Measurements from ENCODE around the gene ELFN1.

The ELFN1 gene

GRCh38 chr7:1654738-1655475 lies 15.2 kb upstream of the ELFN1 start:
- H4K20me1 ChIP-seq (ENCODE audit: low read depth, low read length): no peaks in the 10 kb centered on the region
- H3F3A ChIP-seq (ENCODE audit: insufficient read depth): no peaks in the 10 kb centered on the region
- H3K4me3 ChIP-seq (ENCODE audit: insufficient read depth, low read length, poor library complexity, severe bottlenecking): no peak overlapping the region
- no peaks in the 10 kb centered on the region for H3K9me3 ChIP-seq (ENCODE audit: insufficient read depth, low read length)
- H3K27me3 ChIP-seq (ENCODE audit: low read length): no peaks in the 10 kb centered on the region
- TF ChIP-seq EZH2phosphoT487 (conservative IDR thresholded peaks at IDR 0.05; ENCODE audit: low read length) (no peak), CTCF (IDR thresholded peaks at IDR 0.05; ENCODE audit: insufficient read depth, low read length, poor library complexity, severe bottlenecking) (no peak)
- no peaks in the 10 kb centered on the region for H3K36me3 ChIP-seq (ENCODE audit: low read length)
- H3K79me2 ChIP-seq (ENCODE audit: insufficient read depth, low read length): no peaks in the 10 kb centered on the region
- no peak overlapping the region for H3K27ac ChIP-seq (ENCODE audit: low read depth, low read length)
- no peak overlapping the region for H2AFZ ChIP-seq (ENCODE audit: low read depth, low read length, severe bottlenecking)
- H3K9me2 ChIP-seq (replicated peaks; ENCODE audit: insufficient read depth, low read length): no peaks in the 10 kb centered on the region
- no peak overlapping the region for H3K4me2 ChIP-seq (ENCODE audit: low read depth, low read length, poor library complexity, severe bottlenecking)
- H3K9ac ChIP-seq (ENCODE audit: low read length): no peak overlapping the region

- H3K9me3 ChIP-seq (ENCODE audit: insufficient read depth, low read length): no peaks in the 10 kb centered on the region
- H3K4me2 ChIP-seq (ENCODE audit: low read depth, low read length, poor library complexity, severe bottlenecking): no peak overlapping the region
- H4K20me1 ChIP-seq (ENCODE audit: low read depth, low read length): no peaks in the 10 kb centered on the region
- no peaks in the 10 kb centered on the region for H3K9me2 ChIP-seq (replicated peaks; ENCODE audit: insufficient read depth, low read length)
- H3F3A ChIP-seq (ENCODE audit: insufficient read depth): no peaks in the 10 kb centered on the region
- H3K4me3 ChIP-seq (ENCODE audit: insufficient read depth, low read length, poor library complexity, severe bottlenecking): no peak overlapping the region
- no peaks in the 10 kb centered on the region for H3K36me3 ChIP-seq (ENCODE audit: low read length)
- H2AFZ ChIP-seq (ENCODE audit: low read depth, low read length, severe bottlenecking): no peak overlapping the region
- H3K79me2 ChIP-seq (ENCODE audit: insufficient read depth, low read length): no peaks in the 10 kb centered on the region
- TF ChIP-seq CTCF (IDR thresholded peaks at IDR 0.05; ENCODE audit: insufficient read depth, low read length, poor library complexity, severe bottlenecking) (no peak), EZH2phosphoT487 (conservative IDR thresholded peaks at IDR 0.05; ENCODE audit: low read length) (no peak)
- no peaks in the 10 kb centered on the region for H3K27me3 ChIP-seq (ENCODE audit: low read length)
- H3K9ac ChIP-seq (ENCODE audit: low read length): no peak overlapping the region
- no peak overlapping the region for H3K27ac ChIP-seq (ENCODE audit: low read depth, low read length)
Observed at GRCh38 chr7:1659696-1660095, 10.4 kb upstream of the ELFN1 start.

GRCh38 chr7:1661461-1661860 lies 8.6 kb upstream of the ELFN1 start:
- Histone ChIP-seq H3K4me2 (ENCODE audit: low read depth, low read length, poor library complexity, severe bottlenecking) (no peak overlapping the region), H3F3A (ENCODE audit: insufficient read depth) (no peaks in the 10 kb centered on the region), H3K9ac (ENCODE audit: low read length) (no peak overlapping the region), H3K27me3 (ENCODE audit: low read length) (no peaks in the 10 kb centered on the region), H3K79me2 (ENCODE audit: insufficient read depth, low read length) (no peaks in the 10 kb centered on the region), H3K9me2 (replicated peaks; ENCODE audit: insufficient read depth, low read length) (no peaks in the 10 kb centered on the region), H4K20me1 (ENCODE audit: low read depth, low read length) (no peaks in the 10 kb centered on the region), H3K36me3 (ENCODE audit: low read length) (no peaks in the 10 kb centered on the region), H2AFZ (ENCODE audit: low read depth, low read length, severe bottlenecking) (no peak overlapping the region), H3K27ac (ENCODE audit: low read depth, low read length) (no peak overlapping the region), H3K4me3 (ENCODE audit: insufficient read depth, low read length, poor library complexity, severe bottlenecking) (no peak overlapping the region), H3K9me3 (ENCODE audit: insufficient read depth, low read length) (no peaks in the 10 kb centered on the region)
- TF ChIP-seq EZH2phosphoT487 (conservative IDR thresholded peaks at IDR 0.05; ENCODE audit: low read length) (no peak), CTCF (IDR thresholded peaks at IDR 0.05; ENCODE audit: insufficient read depth, low read length, poor library complexity, severe bottlenecking) (no peak)
